Tibial artery (tissue), 4 donors: Measurements from ENCODE around the gene DOP1B.

Experiments
- DNase-seq, 2 donors: peaks; one replicate each; pipeline ENCODE4 v3.0.0-alpha.2; 2019
- H3K27ac ChIP-seq, 2 donors: fragments of 200-600 bp; sonication (generic) in 1 of 2; 1 replicate in 1 of 2; 2 replicates in 1 of 2; pipeline ENCODE4 v1.5.1; 2018 to 2019; ENCODE audit warnings: mild to moderate bottlenecking in 1 of 2
- H3K27me3 ChIP-seq, 2 donors: fragments of 200-600 bp; sonication (generic) in 1 of 2; one replicate each; pipeline versions ENCODE4 v1.5.1 to v1.6.0; 2016 to 2019
- H3K36me3 ChIP-seq, 3 donors: fragments of 200-600 bp; sonication (generic) in 2 of 3; one replicate each; pipeline ENCODE4 v1.5.1; 2016 to 2019; ENCODE audit warnings: mild to moderate bottlenecking in 2 of 3
- H3K4me1 ChIP-seq, 4 donors: fragments of 200-600 bp; sonication (generic) in 2 of 4; 1 replicate in 3 of 4; 2 replicates in 1 of 4; pipeline ENCODE4 v1.5.1; 2016 to 2019
- H3K4me3 ChIP-seq, 2 donors: fragments of 200-600 bp; sonication (generic) in 1 of 2; 1 replicate in 1 of 2; 2 replicates in 1 of 2; pipeline ENCODE4 v1.5.1; 2018 to 2019; ENCODE audit warnings: mild to moderate bottlenecking in 2 of 2
- H3K9me3 ChIP-seq, 3 donors: fragments of 200-600 bp; sonication (generic) in 1 of 3; one replicate each; pipeline ENCODE4 v1.5.1; 2016 to 2019
- intact Hi-C: fragments of 100-400 bp; cut with DNase I; formaldehyde crosslinking; loops from one replicate; pipeline ENCODE4 v1.15.0; 2023; ENCODE audit warnings: low total_unique reads
- TF ChIP-seq, protein P1 (sequence below), 2 experiments: fragments of 200-600 bp in 1 of 2; fragments of 450-650 bp in 1 of 2; IDR thresholded peaks; one replicate each; pipeline ENCODE4 v1.5.1; 2017 to 2019; ENCODE audit warnings: antibody characterized with exemption in 2 of 2, mild to moderate bottlenecking in 1 of 2, moderate library complexity in 1 of 2

DOP1B gene

DNA sequence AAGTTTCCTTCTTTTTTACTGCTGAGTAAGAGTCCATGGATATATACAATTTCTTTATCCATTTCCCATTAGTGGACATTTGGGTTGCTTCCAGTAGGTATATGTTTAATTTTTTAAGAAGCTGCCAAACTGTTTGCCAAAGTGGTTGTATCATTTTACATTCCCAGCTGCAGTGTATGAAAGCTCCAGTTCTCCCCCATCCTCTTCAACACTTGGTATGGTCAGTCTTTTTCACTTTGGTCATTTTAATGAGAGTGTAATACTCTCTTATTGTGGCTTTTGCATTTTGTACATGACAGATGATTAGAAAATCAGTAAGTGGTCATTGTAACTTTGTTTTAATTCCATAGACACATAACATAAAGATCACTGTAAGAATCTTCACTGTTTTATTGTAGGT lies 22.5 kb downstream of the DOP1B start:
- H3K9me3 ChIP-seq = no peaks in the 10 kb centered on the region
- H3K4me1 ChIP-seq = no peaks in the 10 kb centered on the region
- no peak overlapping the region for H3K27ac ChIP-seq
- no peaks in the 10 kb centered on the region for H3K27me3 ChIP-seq
- TF ChIP-seq, protein P1, sequence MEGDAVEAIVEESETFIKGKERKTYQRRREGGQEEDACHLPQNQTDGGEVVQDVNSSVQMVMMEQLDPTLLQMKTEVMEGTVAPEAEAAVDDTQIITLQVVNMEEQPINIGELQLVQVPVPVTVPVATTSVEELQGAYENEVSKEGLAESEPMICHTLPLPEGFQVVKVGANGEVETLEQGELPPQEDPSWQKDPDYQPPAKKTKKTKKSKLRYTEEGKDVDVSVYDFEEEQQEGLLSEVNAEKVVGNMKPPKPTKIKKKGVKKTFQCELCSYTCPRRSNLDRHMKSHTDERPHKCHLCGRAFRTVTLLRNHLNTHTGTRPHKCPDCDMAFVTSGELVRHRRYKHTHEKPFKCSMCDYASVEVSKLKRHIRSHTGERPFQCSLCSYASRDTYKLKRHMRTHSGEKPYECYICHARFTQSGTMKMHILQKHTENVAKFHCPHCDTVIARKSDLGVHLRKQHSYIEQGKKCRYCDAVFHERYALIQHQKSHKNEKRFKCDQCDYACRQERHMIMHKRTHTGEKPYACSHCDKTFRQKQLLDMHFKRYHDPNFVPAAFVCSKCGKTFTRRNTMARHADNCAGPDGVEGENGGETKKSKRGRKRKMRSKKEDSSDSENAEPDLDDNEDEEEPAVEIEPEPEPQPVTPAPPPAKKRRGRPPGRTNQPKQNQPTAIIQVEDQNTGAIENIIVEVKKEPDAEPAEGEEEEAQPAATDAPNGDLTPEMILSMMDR (IDR thresholded peaks at IDR 0.05) = no peak
- no peak for DNase-seq
- intact Hi-C loops = no loop called here
- H3K36me3 ChIP-seq = no peaks in the 10 kb centered on the region
- no peak overlapping the region for H3K4me3 ChIP-seq

DNA sequence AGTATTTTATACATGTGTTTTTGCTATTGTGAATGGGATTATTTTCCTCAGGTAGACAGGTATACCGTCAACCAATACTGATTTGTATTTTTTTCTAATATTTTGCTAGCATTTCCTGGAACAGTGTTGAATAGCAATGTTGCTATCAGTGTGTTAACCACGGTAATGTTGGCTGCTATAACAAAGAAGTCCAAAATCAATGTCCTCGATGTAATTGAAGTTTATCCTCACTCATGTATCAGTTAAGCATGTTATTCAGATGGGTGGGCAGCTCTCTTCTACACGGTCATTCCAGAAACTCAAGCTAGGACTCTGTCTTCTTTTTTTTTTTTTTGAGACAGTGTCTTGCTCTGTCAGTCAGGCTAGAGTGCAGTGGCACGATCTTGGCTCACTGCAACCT lies 24.3 kb downstream of the DOP1B start:
- Histone ChIP-seq H3K9me3 (no peaks in the 10 kb centered on the region), H3K36me3 (no peaks in the 10 kb centered on the region), H3K4me1 (no peaks in the 10 kb centered on the region), H3K27ac (no peak overlapping the region), H3K27me3 (no peaks in the 10 kb centered on the region), H3K4me3 (no peak overlapping the region)
- DNase-seq = no peak
- TF ChIP-seq, protein P1 (IDR thresholded peaks at IDR 0.05) = no peak
- intact Hi-C loops = no loop called here

GRCh38 chr21:36183144-36183795 lies 26.6 kb downstream of the DOP1B start:
- no peak overlapping the region for H3K27ac ChIP-seq
- no peak for DNase-seq
- intact Hi-C loops = no loop called here

GRCh38 chr21:36184545-36184944 lies 27.9 kb downstream of the DOP1B start:
- Histone ChIP-seq H3K4me3 (no peak overlapping the region), H3K36me3 (no peaks in the 10 kb centered on the region), H3K9me3 (no peaks in the 10 kb centered on the region), H3K27ac (no peak overlapping the region), H3K27me3 (no peaks in the 10 kb centered on the region), H3K4me1 (peaks cover 0 to 15% (median 3%) of the 10 kb centered on the region in 4 donors)
- intact Hi-C loops = no loop called here
- TF ChIP-seq, protein P1 (IDR thresholded peaks at IDR 0.05) = no peak
- no peak for DNase-seq

More at GRCh38 chr21:36183144-36183795, 26.6 kb downstream of the DOP1B start:
- no peak overlapping the region for H3K4me3 ChIP-seq
- H3K4me1 ChIP-seq = peaks cover 0 to 5% (median 1%) of the 10 kb centered on the region in 4 donors
- no peaks in the 10 kb centered on the region for H3K27me3 ChIP-seq
- no peaks in the 10 kb centered on the region for H3K9me3 ChIP-seq
- TF ChIP-seq, protein P1 (IDR thresholded peaks at IDR 0.05) = no peak
- no peaks in the 10 kb centered on the region for H3K36me3 ChIP-seq

GRCh38 chr21:36185523-36185922 lies 28.9 kb downstream of the DOP1B start:
- Histone ChIP-seq H3K9me3 (no peaks in the 10 kb centered on the region), H3K4me1 (peaks cover 0 to 15% (median 3%) of the 10 kb centered on the region in 4 donors), H3K4me3 (no peak overlapping the region), H3K27ac (no peak overlapping the region), H3K27me3 (no peaks in the 10 kb centered on the region), H3K36me3 (no peaks in the 10 kb centered on the region)
- TF ChIP-seq, protein P1 (IDR thresholded peaks at IDR 0.05) = no peak
- intact Hi-C loops = no loop called here
- no peak for DNase-seq
